ENCODE measurements around the gene DIO2.

Gene DIO2

DNA sequence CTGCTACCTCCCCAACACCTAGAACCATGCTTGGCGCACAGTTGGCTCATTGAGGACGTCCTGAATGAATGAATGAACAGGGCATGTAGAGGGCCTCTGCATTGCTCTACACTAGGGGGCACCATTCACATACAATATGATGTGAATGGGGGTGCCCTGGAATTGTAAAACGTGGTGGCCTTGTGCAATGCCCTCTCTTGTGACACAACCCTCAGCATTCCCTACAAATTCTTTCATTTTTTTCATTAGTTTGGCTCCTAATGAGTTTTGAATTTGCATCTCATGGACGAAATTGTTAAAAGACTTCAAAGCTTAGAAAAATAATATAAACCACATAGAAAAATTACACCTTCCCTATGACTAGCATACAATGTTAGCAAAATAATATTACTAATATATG is 2.3 kb upstream of the DIO2 start:
- Histone ChIP-seq H3K4me3 (ENCODE audit: low read depth, low read length) (no peak overlapping the region), H3K9me3 (ENCODE audit: severe bottlenecking) (no peaks in the 10 kb centered on the region), H3K27ac (no peak overlapping the region), H3K27me3 (ENCODE audit: insufficient read depth, low read depth, severe bottlenecking) (no peaks in the 10 kb centered on the region), H3K36me3 (no peaks in the 10 kb centered on the region)
- TF ChIP-seq, protein P1, sequence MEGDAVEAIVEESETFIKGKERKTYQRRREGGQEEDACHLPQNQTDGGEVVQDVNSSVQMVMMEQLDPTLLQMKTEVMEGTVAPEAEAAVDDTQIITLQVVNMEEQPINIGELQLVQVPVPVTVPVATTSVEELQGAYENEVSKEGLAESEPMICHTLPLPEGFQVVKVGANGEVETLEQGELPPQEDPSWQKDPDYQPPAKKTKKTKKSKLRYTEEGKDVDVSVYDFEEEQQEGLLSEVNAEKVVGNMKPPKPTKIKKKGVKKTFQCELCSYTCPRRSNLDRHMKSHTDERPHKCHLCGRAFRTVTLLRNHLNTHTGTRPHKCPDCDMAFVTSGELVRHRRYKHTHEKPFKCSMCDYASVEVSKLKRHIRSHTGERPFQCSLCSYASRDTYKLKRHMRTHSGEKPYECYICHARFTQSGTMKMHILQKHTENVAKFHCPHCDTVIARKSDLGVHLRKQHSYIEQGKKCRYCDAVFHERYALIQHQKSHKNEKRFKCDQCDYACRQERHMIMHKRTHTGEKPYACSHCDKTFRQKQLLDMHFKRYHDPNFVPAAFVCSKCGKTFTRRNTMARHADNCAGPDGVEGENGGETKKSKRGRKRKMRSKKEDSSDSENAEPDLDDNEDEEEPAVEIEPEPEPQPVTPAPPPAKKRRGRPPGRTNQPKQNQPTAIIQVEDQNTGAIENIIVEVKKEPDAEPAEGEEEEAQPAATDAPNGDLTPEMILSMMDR (IDR thresholded peaks at IDR 0.05; ENCODE audit: low read depth, low read length) = peak; percentile 82
- peak; percentile 62 for DNase-seq

DNA sequence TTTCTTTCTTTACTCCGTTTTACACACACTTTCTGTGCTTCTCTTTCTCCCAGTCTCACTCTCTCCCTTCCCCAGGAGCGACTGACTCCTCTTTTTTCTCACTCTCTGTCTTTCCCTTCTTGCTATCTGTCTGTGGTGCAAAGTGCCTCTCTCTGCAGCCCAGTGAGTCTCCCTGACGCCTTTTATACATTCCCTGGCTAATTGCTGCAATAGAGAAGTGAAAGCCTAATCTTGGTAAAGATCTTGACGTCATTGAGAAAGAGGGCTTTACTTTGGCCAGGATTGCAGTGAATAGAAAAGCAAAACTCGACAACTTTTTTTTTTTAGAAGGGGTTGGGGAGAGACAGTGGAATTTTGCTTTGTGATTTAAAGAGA is 706 bp upstream of the DIO2 start:
- DNase-seq = no peak
- Histone ChIP-seq H3K9me3 (ENCODE audit: severe bottlenecking) (no peaks in the 10 kb centered on the region), H3K27ac (no peak overlapping the region), H3K36me3 (no peaks in the 10 kb centered on the region), H3K27me3 (ENCODE audit: insufficient read depth, low read depth, severe bottlenecking) (no peaks in the 10 kb centered on the region), H3K4me3 (ENCODE audit: low read depth, low read length) (no peak overlapping the region)
- TF ChIP-seq, protein P1 (IDR thresholded peaks at IDR 0.05; ENCODE audit: low read depth, low read length) = no peak

DNA sequence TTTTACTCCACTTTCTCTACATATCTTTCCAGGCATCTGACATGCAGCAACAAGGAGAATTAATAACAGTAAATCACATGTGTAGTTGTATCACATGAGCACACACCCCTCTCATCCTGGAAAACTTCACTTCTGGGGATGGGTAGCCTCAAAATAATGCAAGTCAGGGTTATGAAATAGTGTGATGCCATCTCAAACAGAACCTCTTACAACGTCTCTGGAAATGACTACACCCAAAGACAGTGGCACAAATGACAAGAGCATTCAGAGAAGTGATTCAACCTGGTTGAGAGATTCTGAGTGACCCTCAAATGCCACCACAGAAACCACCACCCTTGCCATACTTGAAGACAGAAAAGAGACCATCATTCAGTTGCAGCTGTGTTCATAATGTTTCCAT is 2.8 kb downstream of the DIO2 start:
- DNase-seq = no peak
- Histone ChIP-seq H3K27me3 (ENCODE audit: insufficient read depth, low read depth, severe bottlenecking) (no peaks in the 10 kb centered on the region), H3K9me3 (ENCODE audit: severe bottlenecking) (no peaks in the 10 kb centered on the region), H3K27ac (no peak overlapping the region), H3K36me3 (no peaks in the 10 kb centered on the region), H3K4me3 (ENCODE audit: low read depth, low read length) (no peak overlapping the region)
- TF ChIP-seq, protein P1 (IDR thresholded peaks at IDR 0.05; ENCODE audit: low read depth, low read length) = no peak

DNA sequence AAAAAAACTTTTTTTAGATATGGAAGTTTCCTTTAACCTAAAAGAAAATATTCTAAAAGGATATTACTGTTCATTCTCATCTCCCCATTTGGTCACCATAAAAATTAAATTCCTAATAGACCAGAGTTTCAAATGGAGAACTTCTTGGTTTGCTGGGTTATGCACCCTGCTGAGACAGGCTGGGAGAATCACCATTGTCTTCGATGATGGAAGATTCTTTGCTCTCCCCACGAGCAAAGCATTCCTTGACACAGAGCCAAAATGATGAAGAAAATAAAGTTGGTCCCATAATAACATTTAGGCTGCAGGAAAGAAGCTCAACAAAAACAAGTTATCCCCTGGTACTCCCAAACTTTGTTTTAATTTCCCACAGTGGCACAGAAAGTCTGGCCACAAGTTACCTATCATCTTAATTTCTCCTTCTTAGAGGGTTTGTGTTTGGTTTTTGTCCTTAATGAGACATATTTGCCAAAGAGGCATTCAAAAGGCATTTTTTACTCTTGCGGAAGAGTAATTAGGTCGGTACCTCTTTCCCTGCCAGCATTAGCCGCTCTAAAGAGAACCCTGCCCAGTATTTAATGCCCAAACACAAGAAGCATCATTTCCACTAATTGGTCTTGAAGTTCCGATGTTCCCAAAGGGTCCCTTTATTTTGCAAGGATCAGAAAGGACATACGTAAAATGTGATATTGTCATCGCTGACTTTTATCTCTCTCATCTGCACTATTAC is 4.8 kb downstream of the DIO2 start:
- Histone ChIP-seq H3K4me3 (ENCODE audit: low read depth, low read length) (no peak overlapping the region), H3K27me3 (ENCODE audit: insufficient read depth, low read depth, severe bottlenecking) (no peaks in the 10 kb centered on the region), H3K9me3 (ENCODE audit: severe bottlenecking) (no peaks in the 10 kb centered on the region), H3K36me3 (no peaks in the 10 kb centered on the region), H3K27ac (no peak overlapping the region)
- TF ChIP-seq, protein P1 (IDR thresholded peaks at IDR 0.05; ENCODE audit: low read depth, low read length) = no peak
- no peak for DNase-seq

DNA sequence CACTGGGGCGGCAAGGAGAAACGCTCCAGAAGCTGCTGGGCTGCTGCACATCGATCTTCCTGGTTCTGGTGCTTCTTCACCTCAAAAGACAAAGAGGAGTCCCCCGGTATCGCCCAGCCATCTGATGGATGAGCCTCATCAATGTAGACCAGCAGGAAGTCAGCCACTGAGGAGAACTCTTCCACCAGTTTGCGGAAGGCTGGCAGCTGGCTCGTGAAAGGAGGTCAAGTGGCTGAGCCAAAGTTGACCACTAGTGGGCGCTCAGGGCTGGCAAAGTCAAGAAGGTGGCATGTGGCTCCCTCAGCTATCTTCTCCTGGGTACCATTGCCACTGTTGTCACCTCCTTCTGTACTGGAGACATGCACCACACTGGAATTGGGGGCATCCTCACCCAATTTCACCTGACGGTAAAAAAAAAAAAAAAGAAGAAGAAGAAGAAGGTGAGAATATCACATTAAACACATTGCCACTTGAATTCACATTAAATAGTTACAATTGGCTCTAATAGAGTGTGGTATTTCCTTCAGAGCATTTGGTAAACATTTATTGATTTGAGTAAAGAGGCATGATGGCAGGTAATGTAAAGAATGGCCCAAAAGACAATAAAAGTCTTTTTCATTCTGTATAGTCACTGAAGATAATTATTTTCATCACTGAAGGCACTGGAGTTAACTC is 8.3 kb downstream of the DIO2 start:
- Histone ChIP-seq H3K27ac (no peak overlapping the region), H3K4me3 (ENCODE audit: low read depth, low read length) (no peak overlapping the region), H3K9me3 (ENCODE audit: severe bottlenecking) (no peaks in the 10 kb centered on the region), H3K36me3 (no peaks in the 10 kb centered on the region), H3K27me3 (ENCODE audit: insufficient read depth, low read depth, severe bottlenecking) (no peaks in the 10 kb centered on the region)
- DNase-seq = peak; percentile 49
- TF ChIP-seq, protein P1 (IDR thresholded peaks at IDR 0.05; ENCODE audit: low read depth, low read length) = peak; percentile 79

Data from WERI-Rb-1 (cell line).